HUES48 (cell line): ENCODE data around the gene PCBP4.

Source experiments
- H3K27ac ChIP-seq: one replicate; pipeline ENCODE4 v1.7.0; 2013; ENCODE audit warnings: low read depth, low read length, inconsistent platforms
- H3K27me3 ChIP-seq: 2 replicates; pipeline ENCODE4 v1.6.1; 2013; ENCODE audit warnings: mild to moderate bottlenecking, low read length; ENCODE audit not compliant: control insufficient read depth, insufficient read depth
- H3K36me3 ChIP-seq: 2 replicates; pipeline ENCODE4 v1.6.1; 2013; ENCODE audit warnings: low read length; ENCODE audit not compliant: control insufficient read depth, insufficient read depth
- H3K4me1 ChIP-seq: 2 replicates; pipeline ENCODE4 v1.6.1; 2013; ENCODE audit warnings: mild to moderate bottlenecking, low read length; ENCODE audit not compliant: control insufficient read depth, insufficient read depth
- H3K4me3 ChIP-seq: 2 replicates; pipeline ENCODE4 v1.5.1; 2013; ENCODE audit warnings: mild to moderate bottlenecking, low read depth, low read length
- H3K9ac ChIP-seq: 2 replicates; pipeline ENCODE4 v1.6.1; 2013; ENCODE audit warnings: mild to moderate bottlenecking, low read depth, low read length, moderate library complexity
- H3K9me3 ChIP-seq: 2 replicates; pipeline ENCODE4 v1.6.1; 2013; ENCODE audit warnings: low read length; ENCODE audit not compliant: control insufficient read depth, insufficient read depth

PCBP4 gene

GRCh38 chr3:51943451-51944391 lies 23.5 kb downstream of the PCBP4 start:
- Histone ChIP-seq H3K9ac (no peak overlapping the region), H3K4me3 (no peak overlapping the region), H3K27me3 (no peaks in the 10 kb centered on the region), H3K9me3 (no peaks in the 10 kb centered on the region), H3K4me1 (peaks cover 3% of the 10 kb centered on the region; the same call in 1 of the 2 replicates), H3K27ac (no peak overlapping the region), H3K36me3 (peaks cover 11% of the 10 kb centered on the region)

GRCh38 chr3:51942603-51943450 lies 24.4 kb downstream of the PCBP4 start:
- H3K36me3 ChIP-seq, result peaks cover 20% of the 10 kb centered on the region
- peaks cover 3% of the 10 kb centered on the region; the same call in 1 of the 2 replicates for H3K4me1 ChIP-seq
- peak overlapping the region; percentile 49 for H3K4me3 ChIP-seq
- H3K27me3 ChIP-seq, result no peaks in the 10 kb centered on the region
- H3K9me3 ChIP-seq, result no peaks in the 10 kb centered on the region
- H3K27ac ChIP-seq, result no peak overlapping the region
- peak overlapping the region; percentile 39; the same call in 1 of the 2 replicates for H3K9ac ChIP-seq

- H3K27ac ChIP-seq, result peak within 1 kb of the TSS; percentile 72
Observed at GRCh38 chr3:51941798-51942602, 25.3 kb downstream of the PCBP4 start, which contains the start of the genes PARP3 and RRP9. TSS of gene PARP3 (plus strand) at chr3:51942363. CDS start at chr3:51943356, 993 bp downstream. TSS of gene RRP9 (minus strand) at chr3:51941904. CDS start at chr3:51941867, 37 bp downstream.

GRCh38 chr3:51941463-51941797 lies 25.8 kb downstream of the PCBP4 start:
- Histone ChIP-seq H3K4me1 (peaks cover 3% of the 10 kb centered on the region; the same call in 1 of the 2 replicates), H3K9me3 (no peaks in the 10 kb centered on the region), H3K27ac (peak overlapping the region; percentile 72), H3K27me3 (no peaks in the 10 kb centered on the region), H3K4me3 (peak overlapping the region; percentile 77), H3K36me3 (peaks cover 34% of the 10 kb centered on the region), H3K9ac (peak overlapping the region; percentile 52)

More at GRCh38 chr3:51941798-51942602, 25.3 kb downstream of the PCBP4 start, which contains the start of the genes PARP3 and RRP9:
- Histone ChIP-seq H3K27me3 (no peaks in the 10 kb centered on the region), H3K9ac (peak within 1 kb of the TSS; percentile 52), H3K4me3 (peak within 1 kb of the TSS; percentile 77), H3K9me3 (no peaks in the 10 kb centered on the region), H3K36me3 (peaks cover 28% of the 10 kb centered on the region), H3K4me1 (peaks cover 3% of the 10 kb centered on the region; the same call in 1 of the 2 replicates)

GRCh38 chr3:51940648-51941462 lies 26.4 kb downstream of the PCBP4 start:
- Histone ChIP-seq H3K4me1 (peaks cover 3% of the 10 kb centered on the region; the same call in 1 of the 2 replicates), H3K9ac (peak overlapping the region; percentile 52), H3K4me3 (peak overlapping the region; percentile 77), H3K9me3 (no peaks in the 10 kb centered on the region), H3K27ac (no peak overlapping the region), H3K27me3 (no peaks in the 10 kb centered on the region), H3K36me3 (peaks cover 40% of the 10 kb centered on the region)

DNA sequence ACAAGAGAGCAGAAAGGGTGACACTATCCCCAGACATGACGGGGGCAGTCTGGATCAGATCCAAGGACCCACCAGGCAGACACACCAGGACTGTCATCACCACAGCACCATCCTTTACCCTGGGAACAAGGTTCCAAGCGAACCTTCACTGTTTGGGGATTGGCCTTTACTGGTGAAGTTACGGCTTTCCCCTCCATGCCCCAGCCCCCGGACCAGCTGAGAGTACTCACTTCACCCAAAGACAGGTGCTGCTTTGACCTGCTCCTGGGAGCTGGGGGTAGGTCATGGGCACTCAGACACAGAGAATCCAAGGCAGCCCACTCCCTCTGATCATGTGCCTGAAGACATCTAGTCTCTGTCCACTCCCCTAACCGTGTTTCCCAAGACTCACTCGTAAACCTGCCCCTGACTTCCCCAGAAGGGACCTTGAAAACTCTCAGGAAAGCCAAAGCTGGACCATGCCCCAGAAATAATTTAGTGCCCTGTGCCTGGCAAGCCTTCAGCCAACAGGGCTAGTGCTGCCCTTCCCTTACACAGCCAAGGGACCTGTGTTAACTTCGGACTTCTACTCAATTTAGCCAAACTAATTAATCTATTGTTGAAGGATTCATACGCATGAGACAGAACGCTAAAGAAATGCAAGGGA lies 28.4 kb downstream of the PCBP4 start:
- Histone ChIP-seq H3K9ac (no peak overlapping the region), H3K36me3 (peaks cover 59% of the 10 kb centered on the region), H3K4me3 (no peak overlapping the region), H3K4me1 (peaks cover 3% of the 10 kb centered on the region; the same call in 1 of the 2 replicates), H3K27me3 (no peaks in the 10 kb centered on the region), H3K9me3 (no peaks in the 10 kb centered on the region), H3K27ac (no peak overlapping the region)

GRCh38 chr3:51937611-51938450 lies 29.4 kb downstream of the PCBP4 start:
- Histone ChIP-seq H3K27ac (no peak overlapping the region), H3K27me3 (no peaks in the 10 kb centered on the region), H3K9ac (no peak overlapping the region), H3K4me1 (peaks cover 3% of the 10 kb centered on the region; the same call in 1 of the 2 replicates), H3K9me3 (no peaks in the 10 kb centered on the region), H3K36me3 (peaks cover 69% of the 10 kb centered on the region), H3K4me3 (no peak overlapping the region)

GRCh38 chr3:51937014-51937413 lies 30.2 kb downstream of the PCBP4 start:
- Histone ChIP-seq H3K9ac (no peak overlapping the region), H3K27ac (no peak overlapping the region), H3K9me3 (no peaks in the 10 kb centered on the region), H3K27me3 (no peaks in the 10 kb centered on the region), H3K4me3 (no peak overlapping the region), H3K36me3 (peaks cover 75% of the 10 kb centered on the region), H3K4me1 (no peaks in the 10 kb centered on the region)
